Adipocyte (in vitro differentiated cells): ENCODE data around the gene TCF7L2.

Source experiments
- DNase-seq: peaks from one replicate; pipeline ENCODE4 v3.0.0-alpha.2; 2015; ENCODE audit warnings: low read depth
- H3K27me3 ChIP-seq: replicated peaks from 2 replicates; pipeline ENCODE4 v1.7.0; 2013; ENCODE audit warnings: mild to moderate bottlenecking, low read length, moderate library complexity; ENCODE audit not compliant: control insufficient read depth, insufficient read depth
- H3K36me3 ChIP-seq: 2 replicates; pipeline ENCODE4 v1.7.0; 2013; ENCODE audit warnings: low read length, mild to moderate bottlenecking, moderate library complexity; ENCODE audit not compliant: control insufficient read depth, insufficient read depth, severe bottlenecking
- H3K4me1 ChIP-seq: 2 replicates; pipeline ENCODE4 v1.7.0; 2013; ENCODE audit warnings: mild to moderate bottlenecking, low read length, moderate library complexity; ENCODE audit not compliant: control insufficient read depth, insufficient read depth
- H3K4me3 ChIP-seq: 2 replicates; pipeline ENCODE4 v1.7.0; 2013; ENCODE audit warnings: mild to moderate bottlenecking, low read length, moderate library complexity
- H3K9ac ChIP-seq: 2 replicates; pipeline ENCODE4 v1.7.0; 2013; ENCODE audit warnings: mild to moderate bottlenecking, low read length, moderate library complexity
- H3K9me3 ChIP-seq: 2 replicates; pipeline ENCODE4 v1.7.0; 2013; ENCODE audit warnings: mild to moderate bottlenecking, low read length, moderate library complexity; ENCODE audit not compliant: control insufficient read depth

TCF7L2 gene

GRCh38 chr10:113149626-113150025 lies 199.6 kb downstream of the TCF7L2 start:
- Histone ChIP-seq H3K36me3 (peaks cover 100% of the 10 kb centered on the region), H3K9ac (no peak overlapping the region), H3K27me3 (no peaks in the 10 kb centered on the region), H3K4me3 (no peak overlapping the region), H3K4me1 (peaks cover 5% of the 10 kb centered on the region), H3K9me3 (no peaks in the 10 kb centered on the region)
- no peak for DNase-seq

GRCh38 chr10:113151190-113151666 lies 201.2 kb downstream of the TCF7L2 start:
- peak; percentile 42 for DNase-seq
- no peak overlapping the region for H3K9ac ChIP-seq
- H3K27me3 ChIP-seq: no peaks in the 10 kb centered on the region
- peaks cover 99% of the 10 kb centered on the region for H3K36me3 ChIP-seq
- H3K4me1 ChIP-seq: peaks cover 5% of the 10 kb centered on the region
- H3K4me3 ChIP-seq: no peak overlapping the region
- no peaks in the 10 kb centered on the region for H3K9me3 ChIP-seq

- Histone ChIP-seq H3K36me3 (peaks cover 99% of the 10 kb centered on the region), H3K9me3 (no peaks in the 10 kb centered on the region), H3K27me3 (no peaks in the 10 kb centered on the region), H3K4me1 (peaks cover 5% of the 10 kb centered on the region), H3K4me3 (no peak overlapping the region), H3K9ac (no peak overlapping the region)
- DNase-seq: no peak
Measured at GRCh38 chr10:113153493-113154102, 203.6 kb downstream of the TCF7L2 start.

GRCh38 chr10:113157441-113157840 lies 207.4 kb downstream of the TCF7L2 start:
- no peak overlapping the region for H3K9ac ChIP-seq
- H3K36me3 ChIP-seq: peaks cover 97% of the 10 kb centered on the region
- H3K4me3 ChIP-seq: no peak overlapping the region
- DNase-seq: no peak
- H3K27me3 ChIP-seq: no peaks in the 10 kb centered on the region
- H3K4me1 ChIP-seq: peaks cover 1% of the 10 kb centered on the region
- no peaks in the 10 kb centered on the region for H3K9me3 ChIP-seq

GRCh38 chr10:113158183-113158582 lies 208.1 kb downstream of the TCF7L2 start:
- H3K4me1 ChIP-seq: peaks cover 9% of the 10 kb centered on the region
- no peak overlapping the region for H3K9ac ChIP-seq
- H3K36me3 ChIP-seq: peaks cover 96% of the 10 kb centered on the region
- H3K9me3 ChIP-seq: no peaks in the 10 kb centered on the region
- no peak overlapping the region for H3K4me3 ChIP-seq
- H3K27me3 ChIP-seq: no peaks in the 10 kb centered on the region
- DNase-seq: peak; percentile 75

GRCh38 chr10:113159563-113159962 lies 209.5 kb downstream of the TCF7L2 start:
- no peak overlapping the region for H3K4me3 ChIP-seq
- no peaks in the 10 kb centered on the region for H3K9me3 ChIP-seq
- no peaks in the 10 kb centered on the region for H3K27me3 ChIP-seq
- peaks cover 10% of the 10 kb centered on the region for H3K4me1 ChIP-seq
- no peak for DNase-seq
- H3K9ac ChIP-seq: no peak overlapping the region
- H3K36me3 ChIP-seq: peaks cover 94% of the 10 kb centered on the region

- no peak for DNase-seq
- Histone ChIP-seq H3K27me3 (no peaks in the 10 kb centered on the region), H3K36me3 (peaks cover 93% of the 10 kb centered on the region)
Measured at GRCh38 chr10:113160641-113161040, 210.6 kb downstream of the TCF7L2 start.

GRCh38 chr10:113161066-113161465 lies 211.0 kb downstream of the TCF7L2 start:
- H3K36me3 ChIP-seq: peaks cover 94% of the 10 kb centered on the region
- no peaks in the 10 kb centered on the region for H3K27me3 ChIP-seq
- DNase-seq: no peak
- H3K9ac ChIP-seq: no peak overlapping the region
- H3K9me3 ChIP-seq: no peaks in the 10 kb centered on the region
- H3K4me3 ChIP-seq: no peak overlapping the region
- peaks cover 10% of the 10 kb centered on the region for H3K4me1 ChIP-seq

More at GRCh38 chr10:113160641-113161040, 210.6 kb downstream of the TCF7L2 start:
- Histone ChIP-seq H3K9ac (no peak overlapping the region), H3K4me3 (no peak overlapping the region), H3K4me1 (peaks cover 10% of the 10 kb centered on the region), H3K9me3 (no peaks in the 10 kb centered on the region)

GRCh38 chr10:113162960-113163359 lies 212.9 kb downstream of the TCF7L2 start:
- H3K27me3 ChIP-seq: no peaks in the 10 kb centered on the region
- H3K4me1 ChIP-seq: peaks cover 10% of the 10 kb centered on the region
- no peak overlapping the region for H3K4me3 ChIP-seq
- H3K36me3 ChIP-seq: peaks cover 94% of the 10 kb centered on the region
- H3K9me3 ChIP-seq: no peaks in the 10 kb centered on the region
- no peak overlapping the region for H3K9ac ChIP-seq
- DNase-seq: no peak

- DNase-seq: no peak
- H3K9me3 ChIP-seq: no peaks in the 10 kb centered on the region
- H3K36me3 ChIP-seq: peaks cover 73% of the 10 kb centered on the region
- H3K9ac ChIP-seq: no peak overlapping the region
- no peaks in the 10 kb centered on the region for H3K27me3 ChIP-seq
- H3K4me1 ChIP-seq: peaks cover 10% of the 10 kb centered on the region
- no peak overlapping the region for H3K4me3 ChIP-seq
Measured at GRCh38 chr10:113165673-113166072, 215.6 kb downstream of the TCF7L2 start.

GRCh38 chr10:113167702-113168101 lies 217.7 kb downstream of the TCF7L2 start:
- no peak for DNase-seq
- H3K9me3 ChIP-seq: no peaks in the 10 kb centered on the region
- no peak overlapping the region for H3K9ac ChIP-seq
- no peak overlapping the region for H3K4me3 ChIP-seq
- peaks cover 6% of the 10 kb centered on the region for H3K4me1 ChIP-seq
- no peaks in the 10 kb centered on the region for H3K27me3 ChIP-seq
- peaks cover 52% of the 10 kb centered on the region for H3K36me3 ChIP-seq

GRCh38 chr10:113168584-113168983 lies 218.5 kb downstream of the TCF7L2 start:
- Histone ChIP-seq H3K27me3 (no peaks in the 10 kb centered on the region), H3K36me3 (peaks cover 47% of the 10 kb centered on the region), H3K9me3 (no peaks in the 10 kb centered on the region), H3K4me1 (no peaks in the 10 kb centered on the region), H3K4me3 (no peak overlapping the region), H3K9ac (no peak overlapping the region)
- DNase-seq: no peak
